Heart right ventricle (tissue), 16 donors: ENCODE data around the gene IQSEC1. TPM values are rescaled to one million over a fixed set of nuclear protein-coding genes. Genes with fewer than 3 reads are reported as not detected.

ENCODE experiments used
- ATAC-seq, 8 donors: fragments of 200-7000 bp; cut with Tn5 transposase; one replicate each; pipeline ENCODE4 v1.9.1; 2020; ENCODE audit warnings: mild to moderate bottlenecking in 8 of 8, moderate library complexity in 8 of 8, moderate number of reproducible peaks in 1 of 8
- DNase-seq, 2 donors: peaks; one replicate each; pipeline ENCODE4 v3.0.0-alpha.2; 2020
- H3K27ac ChIP-seq, 10 donors: fragments of 200-600 bp; sonication (generic) in 2 of 10; one replicate each; pipeline versions ENCODE4 v1.5.0 to v1.8.0; 2020 to 2022; ENCODE audit warnings: mild to moderate bottlenecking in 3 of 10
- H3K27me3 ChIP-seq, 7 donors: fragments of 200-600 bp; one replicate each; pipeline ENCODE4 v1.8.0; 2021 to 2022; ENCODE audit warnings: mild to moderate bottlenecking in 2 of 7
- H3K36me3 ChIP-seq, 9 donors: fragments of 200-600 bp; sonication (generic) in 1 of 9; one replicate each; pipeline versions ENCODE4 v1.5.0 to v1.8.0; 2020 to 2022; ENCODE audit warnings: mild to moderate bottlenecking in 2 of 9
- H3K4me1 ChIP-seq, 9 donors: fragments of 200-600 bp; sonication (generic) in 1 of 9; one replicate each; pipeline versions ENCODE4 v1.5.0 to v1.8.0; 2020 to 2022; ENCODE audit warnings: mild to moderate bottlenecking in 4 of 9
- H3K4me3 ChIP-seq, 10 donors: fragments of 200-600 bp; sonication (generic) in 2 of 10; one replicate each; pipeline versions ENCODE4 v1.5.0 to v1.8.0; 2020 to 2022; ENCODE audit warnings: mild to moderate bottlenecking in 7 of 10, moderate library complexity in 2 of 10
- H3K9me3 ChIP-seq, 11 donors: fragments of 200-600 bp in 10 of 11; sonication (generic) in 2 of 11; one replicate each; pipeline versions ENCODE4 v1.5.0 to v1.8.0; 2013 to 2022; ENCODE audit warnings: mild to moderate bottlenecking in 2 of 11, control low read depth in 1 of 11, moderate library complexity in 1 of 11
- WGBS, 2 donors: extraction: QIAGEN DNeasy Blood & Tissue Kit; methylation state at CpG; one replicate each; pipeline ENCODE4 v1.1.7; 2013; ENCODE audit warnings: inconsistent platforms in 1 of 2; 5-methylcytosine and 5-hydroxymethylcytosine counted together
- intact Hi-C, 10 donors: fragments of 100-400 bp; cut with DNase I; formaldehyde crosslinking; loops; one replicate each; pipeline versions ENCODE4 v1.11.1 to v1.14.2; 2022
- polyA plus RNA-seq, 2 donors: library from polyadenylated mRNA; stranded (reverse); fragments of 200-250 nt; gene quantifications; one replicate each; pipeline ENCODE4 v1.2.3, GENCODE V29; 2013
- total RNA-seq, 10 donors: library from RNA; stranded (reverse); fragmentation: NEBNext Ultra II Directional in 3 of 10; extraction: Animal tissue kit (Norgen Biotek cat#: 25700) in 3 of 10; gene quantifications; one replicate each; pipeline versions ENCODE4 v1.2.1 to v1.2.4, GENCODE V29; 2021 to 2023
- TF ChIP-seq, protein P1 (sequence below), 9 donors: fragments of 200-600 bp; sonication (generic) in 2 of 9; IDR thresholded peaks; one replicate each; pipeline versions ENCODE4 v1.5.0 to v1.8.0; 2021 to 2022; ENCODE audit warnings: antibody characterized with exemption in 9 of 9, mild to moderate bottlenecking in 5 of 9, moderate library complexity in 1 of 9
- donor health status: Arrhythmogenic right ventricular cardiomyopathy.
- donor health status: ischemic (EF 13 %, LVEDD 7.1; RV severe dilation, severe dysfunction).
- donor health status: healthy with polysubstance abuse.
- donor health status: DM: no; HTN: yes; CAD: no.
- donor health status: DM: no; HTN: no; CAD: no.
- donor health status: ischemic (EF 25% LVEDD 6.9; RV normal size, moderate dysfunction).
- donor health status: ischemic (EF 25% LVEDD 5.7; RV mildly dilated, moderate dysfunction).
- donor health status: healthy.
- donor health status: DM: yes; HTN: yes; CAD: no.
- donor health status: Ischemic cardiomyopathy.
- donor health status: ischemic (EF 35%, LVEDD 5.7; RV mildly dilated, moderate dysfunction).
- donor health status: nonischemic (EF 11% LVEDD 7.7; RV severe dilation, severe dysfunction).
- donor health status: DM: yes; HTN: yes; CAD: no.
- donor health status: PGD.
- donor health status: ischemic (EF 29% LVEDD 5.4; RV normal size, mild dysfunction).
- donor health status: nonischemic (EF 23%, LVEDD 6.1; RV moderate dilation, normal function).

IQSEC1 gene
- total and polyA plus RNA-seq, 12 donors, result 13.1 to 73.9 (median 60.4) TPM

- WGBS, 2 donors, result 91 to 96% methylated on average over 4 of the region's 4 CpGs
These were observed 5.5 kb downstream of the IQSEC1 start for GRCh38 chr3:13067778-13068177.

GRCh38 chr3:13066834-13067233 lies 6.4 kb downstream of the IQSEC1 start:
- WGBS, 2 donors, result 91 to 96% methylated on average over 4 of the region's 4 CpGs
- ATAC-seq, result no peak
- no peak for DNase-seq
- intact Hi-C loops, result no loop called here
- Histone ChIP-seq H3K4me3 (no peak overlapping the region), H3K9me3 (no peaks in the 10 kb centered on the region), H3K27me3 (no peaks in the 10 kb centered on the region), H3K27ac (no peak overlapping the region), H3K4me1 (peaks cover 0 to 15% (median 1%) of the 10 kb centered on the region in 9 donors), H3K36me3 (no peaks in the 10 kb centered on the region)
- TF ChIP-seq, protein P1, sequence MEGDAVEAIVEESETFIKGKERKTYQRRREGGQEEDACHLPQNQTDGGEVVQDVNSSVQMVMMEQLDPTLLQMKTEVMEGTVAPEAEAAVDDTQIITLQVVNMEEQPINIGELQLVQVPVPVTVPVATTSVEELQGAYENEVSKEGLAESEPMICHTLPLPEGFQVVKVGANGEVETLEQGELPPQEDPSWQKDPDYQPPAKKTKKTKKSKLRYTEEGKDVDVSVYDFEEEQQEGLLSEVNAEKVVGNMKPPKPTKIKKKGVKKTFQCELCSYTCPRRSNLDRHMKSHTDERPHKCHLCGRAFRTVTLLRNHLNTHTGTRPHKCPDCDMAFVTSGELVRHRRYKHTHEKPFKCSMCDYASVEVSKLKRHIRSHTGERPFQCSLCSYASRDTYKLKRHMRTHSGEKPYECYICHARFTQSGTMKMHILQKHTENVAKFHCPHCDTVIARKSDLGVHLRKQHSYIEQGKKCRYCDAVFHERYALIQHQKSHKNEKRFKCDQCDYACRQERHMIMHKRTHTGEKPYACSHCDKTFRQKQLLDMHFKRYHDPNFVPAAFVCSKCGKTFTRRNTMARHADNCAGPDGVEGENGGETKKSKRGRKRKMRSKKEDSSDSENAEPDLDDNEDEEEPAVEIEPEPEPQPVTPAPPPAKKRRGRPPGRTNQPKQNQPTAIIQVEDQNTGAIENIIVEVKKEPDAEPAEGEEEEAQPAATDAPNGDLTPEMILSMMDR (IDR thresholded peaks at IDR 0.05), result no peak

More at GRCh38 chr3:13067778-13068177, 5.5 kb downstream of the IQSEC1 start:
- Histone ChIP-seq H3K27me3 (peaks cover 0 to 9% (median 0%) of the 10 kb centered on the region in 7 donors), H3K27ac (no peak overlapping the region), H3K4me3 (no peak overlapping the region), H3K4me1 (peaks cover 0 to 25% (median 10%) of the 10 kb centered on the region in 9 donors), H3K36me3 (no peaks in the 10 kb centered on the region), H3K9me3 (no peaks in the 10 kb centered on the region)
- ATAC-seq (no peak), DNase-seq (no peak)
- intact Hi-C loops, result no loop called here
- TF ChIP-seq, protein P1 (IDR thresholded peaks at IDR 0.05), result no peak

- ATAC-seq, result no peak
- no peak for DNase-seq
- WGBS, 2 donors, result 82% methylated on average over 11 of the region's 11 CpGs
- intact Hi-C loops, result no loop called here
- Histone ChIP-seq H3K36me3 (no peaks in the 10 kb centered on the region), H3K4me1 (peaks cover 0 to 14% (median 0%) of the 10 kb centered on the region in 9 donors), H3K27me3 (no peaks in the 10 kb centered on the region), H3K4me3 (no peak overlapping the region), H3K9me3 (no peaks in the 10 kb centered on the region), H3K27ac (no peak overlapping the region)
- TF ChIP-seq, protein P1 (IDR thresholded peaks at IDR 0.05), result no peak
These were observed 7.0 kb downstream of the IQSEC1 start for GRCh38 chr3:13066236-13066635.

GRCh38 chr3:13065727-13066126 lies 7.5 kb downstream of the IQSEC1 start:
- Histone ChIP-seq H3K27ac (no peak overlapping the region), H3K4me3 (no peak overlapping the region), H3K27me3 (no peaks in the 10 kb centered on the region), H3K36me3 (no peaks in the 10 kb centered on the region), H3K9me3 (no peaks in the 10 kb centered on the region), H3K4me1 (peaks cover 0 to 14% (median 0%) of the 10 kb centered on the region in 9 donors)
- 68 to 76% methylated on average over 4 of the region's 4 CpGs for WGBS, 2 donors
- DNase-seq (no peak), ATAC-seq (no peak)
- TF ChIP-seq, protein P1 (IDR thresholded peaks at IDR 0.05), result no peak
- intact Hi-C loops, result no loop called here
